SK-N-SH (cell line): ENCODE measurements around the gene DGKE. TPM values are rescaled to one million over a fixed set of nuclear protein-coding genes. Genes with fewer than 3 reads are reported as not detected.

Experiments
- CTCF ChIA-PET: fragments of 300-600, 350-600 bp; formaldehyde crosslinking; extraction: SDS; loops from one replicate; lab custom pipeline; 2021; lab: Yijun Ruan, JAX
- POLR2A ChIA-PET: fragments of 350-600 bp; sonication (Branson Sonifier 250); formaldehyde crosslinking; extraction: SDS; loops from one replicate; lab custom pipeline; 2020; ENCODE audit warnings: antibody characterized with exemption, inconsistent platforms; lab: Yijun Ruan, JAX
- DNase-seq: peaks from one replicate; pipeline ENCODE4 v3.0.0; 2012
- H2AFZ ChIP-seq: fragments of 200-600 bp; sonication (generic); 2 replicates; pipeline ENCODE4 v1.8.1; 2016; ENCODE audit warnings: antibody characterized with exemption, mild to moderate bottlenecking, low read depth
- H3F3A ChIP-seq: fragments of 200-600 bp; sonication (generic); replicated peaks from 2 replicates; pipeline ENCODE3; 2016; ENCODE audit warnings: antibody characterized with exemption, mild to moderate bottlenecking; ENCODE audit not compliant: insufficient read depth
- H3K27ac ChIP-seq, 2 experiments: fragments of 200-500 bp in 1 of 2; fragments of 200-600 bp in 1 of 2; sonication (Bioruptor generic) in 1 of 2; sonication (generic), shearing (Covaris generic) in 1 of 2; 2 replicates each; pipeline versions ENCODE4 v1.5.1 to v1.6.1; 2014 to 2016; ENCODE audit warnings: low read depth in 2 of 2, inconsistent platforms in 1 of 2, low read length in 1 of 2, mild to moderate bottlenecking in 1 of 2, mixed read lengths in 1 of 2
- H3K27me3 ChIP-seq: fragments of 200-600 bp; sonication (generic), shearing (Covaris generic); 2 replicates; pipeline ENCODE4 v1.6.1; 2016; ENCODE audit warnings: mixed run types; ENCODE audit not compliant: insufficient read depth
- H3K36me3 ChIP-seq, 2 experiments: fragments of 200-500 bp in 1 of 2; fragments of 200-600 bp in 1 of 2; sonication (Bioruptor generic) in 1 of 2; sonication (generic) in 1 of 2; replicated peaks in 1 of 2; 2 replicates each; pipeline versions ENCODE3 to v1.5.1; 2014 to 2016; ENCODE audit warnings: low read length in 1 of 2, mild to moderate bottlenecking in 1 of 2; ENCODE audit not compliant: insufficient read depth in 2 of 2, control insufficient read depth in 1 of 2
- H3K4me1 ChIP-seq, 2 experiments: fragments of 200-500 bp in 1 of 2; fragments of 200-600 bp in 1 of 2; sonication (Bioruptor generic) in 1 of 2; sonication (generic), shearing (Covaris generic) in 1 of 2; 2 replicates each; pipeline versions ENCODE4 v1.5.1 to v1.6.1; 2014 to 2016; ENCODE audit warnings: low read depth in 1 of 2, low read length in 1 of 2, mixed run types in 1 of 2; ENCODE audit not compliant: insufficient read depth in 2 of 2, control insufficient read depth in 1 of 2
- H3K4me2 ChIP-seq: fragments of 200-600 bp; sonication (generic), shearing (Covaris generic); 2 replicates; pipeline ENCODE4 v1.6.1; 2017; ENCODE audit warnings: mixed run types
- H3K4me3 ChIP-seq, 2 experiments: fragments of 200-500 bp in 1 of 2; fragments of 200-600 bp in 1 of 2; sonication (Bioruptor generic) in 1 of 2; sonication (generic), shearing (Covaris generic) in 1 of 2; 2 replicates each; pipeline versions ENCODE4 v1.5.1 to v1.8.1; 2014 to 2016; ENCODE audit warnings: low read depth in 2 of 2, inconsistent platforms in 1 of 2, low read length in 1 of 2, mild to moderate bottlenecking in 1 of 2, mixed read lengths in 1 of 2, moderate library complexity in 1 of 2
- H3K79me2 ChIP-seq: fragments of 200-600 bp; sonication (generic); 2 replicates; pipeline ENCODE4 v1.8.1; 2017; ENCODE audit warnings: mild to moderate bottlenecking; ENCODE audit not compliant: insufficient read depth
- H3K9ac ChIP-seq: fragments of 200-600 bp; sonication (generic); 2 replicates; pipeline ENCODE4 v1.6.1; 2017; ENCODE audit warnings: mixed run types
- H3K9me2 ChIP-seq: fragments of 200-600 bp; sonication (generic); 2 replicates; pipeline ENCODE4 v1.6.1; 2017; ENCODE audit warnings: mixed run types
- H3K9me3 ChIP-seq: fragments of 200-600 bp; sonication (generic); 2 replicates; pipeline ENCODE4 v1.6.1; 2017; ENCODE audit warnings: mixed run types, mild to moderate bottlenecking, moderate library complexity
- H4K20me1 ChIP-seq: fragments of 200-600 bp; sonication (generic); 2 replicates; pipeline ENCODE4 v1.6.1; 2017; ENCODE audit warnings: mild to moderate bottlenecking, mixed run types; ENCODE audit not compliant: insufficient read depth
- CTCF ChIP-seq: fragments of 200-600 bp; sonication (generic); IDR thresholded peaks from 2 replicates; pipeline ENCODE4 v1.6.1; 2017; ENCODE audit warnings: antibody characterized with exemption, mild to moderate bottlenecking, moderate library complexity
- ELF1 ChIP-seq: IDR thresholded peaks from 2 replicates; pipeline ENCODE4 v1.4.0; 2012
- EZH2phosphoT487 ChIP-seq: fragments of 200-600 bp; sonication (generic); IDR thresholded peaks from 2 replicates; pipeline ENCODE4 v1.6.1; 2017; ENCODE audit warnings: low read depth, mixed run types, mild to moderate bottlenecking, antibody characterized with exemption, moderate library complexity, borderline replicate concordance
- FOXM1 ChIP-seq: IDR thresholded peaks from 2 replicates; pipeline ENCODE4 v1.4.0; 2012; ENCODE audit warnings: low read depth, mild to moderate bottlenecking
- RCOR1 ChIP-seq: fragments of 150-350 bp; IDR thresholded peaks from 2 replicates; pipeline ENCODE4 v1.6.1; 2017; ENCODE audit warnings: antibody characterized with exemption, low read length
- RXRA ChIP-seq: IDR thresholded peaks from 2 replicates; pipeline ENCODE4 v1.4.0; 2012; ENCODE audit warnings: low read depth, mild to moderate bottlenecking, borderline replicate concordance
- SMC3 ChIP-seq: IDR thresholded peaks from 2 replicates; pipeline ENCODE4 v1.6.1; 2012; ENCODE audit warnings: low read depth, low read length, improper control_type of control experiment
- USF1 ChIP-seq: IDR thresholded peaks from 2 replicates; pipeline ENCODE4 v1.4.0; 2012; ENCODE audit warnings: low read depth, borderline replicate concordance
- USF2 ChIP-seq: fragments of 150-350 bp; IDR thresholded peaks from 2 replicates; pipeline ENCODE4 v1.6.1; 2017; ENCODE audit warnings: antibody characterized with exemption, low read length, low read depth, borderline replicate concordance
- WGBS: methylation state at CpG from one replicate; pipeline ENCODE4 v1.1.6; 2017; ENCODE audit warnings: low lambda C conversion rate; 5-methylcytosine and 5-hydroxymethylcytosine counted together
- polyA plus RNA-seq, 3 experiments: library from polyadenylated mRNA; depleted of rRNA; stranded (reverse); fragments of >200 nt; gene quantifications; 2 replicates each; pipeline ENCODE4 v1.2.3, GENCODE V29; 2012

The DGKE gene
- polyA plus RNA-seq, 1 of the 3 experiments (the other 2 are of a cell fraction), result 2.4 TPM

- TF ChIP-seq CTCF (no peak), RXRA (no peak), SMC3 (no peak), FOXM1 (no peak), USF2 (no peak)
Observed at GRCh38 chr17:56883616-56884015, 49.7 kb downstream of the DGKE start (continued).

- no peaks in the 10 kb centered on the region for H3K9me2 ChIP-seq
- no peaks in the 10 kb centered on the region for H4K20me1 ChIP-seq
- TF ChIP-seq RXRA (no peak), CTCF (no peak), EZH2phosphoT487 (no peak), USF1 (no peak), RCOR1 (no peak), ELF1 (no peak)
- 86% methylated on average over 6 of the region's 6 CpGs for WGBS
- H3K4me3 ChIP-seq, result no peak overlapping the region
- DNase-seq, result no peak
- no peak overlapping the region for H2AFZ ChIP-seq
- no peaks in the 10 kb centered on the region for H3F3A ChIP-seq
- ChIA-PET CTCF (interaction anchor here (1.1 to 2.5 kb wide), 3 partner anchors 9 to 16 kb away, joined by 4 to 8 read pairs (median 4); no protein-coding TSS in a partner anchor), POLR2A (no interaction called here)
- no peak overlapping the region for H3K9ac ChIP-seq
- H3K27ac ChIP-seq, result no peak overlapping the region
- peaks cover 7 to 28% of the 10 kb centered on the region in 2 experiments for H3K36me3 ChIP-seq
- H3K4me2 ChIP-seq, result no peak overlapping the region
- H3K4me1 ChIP-seq, result no peaks in the 10 kb centered on the region
- H3K79me2 ChIP-seq, result no peaks in the 10 kb centered on the region
- no peaks in the 10 kb centered on the region for H3K27me3 ChIP-seq
- no peaks in the 10 kb centered on the region; the same call in 1 of the 2 replicates for H3K9me3 ChIP-seq
Observed at GRCh38 chr17:56884483-56885311, 50.7 kb downstream of the DGKE start.
